ENCODE data around the gene GALNT16. TPM values are rescaled to one million over a fixed set of nuclear protein-coding genes. Genes with fewer than 3 reads are reported as not detected.
"Not testable (repeated sequence)": the region's sequence is repeated elsewhere in the genome, so short reads cannot be mapped to it uniquely, and the experiment has no call there.

Gene GALNT16
- total RNA-seq, 1 donor from 2014 or later = 4.5 TPM

DNA sequence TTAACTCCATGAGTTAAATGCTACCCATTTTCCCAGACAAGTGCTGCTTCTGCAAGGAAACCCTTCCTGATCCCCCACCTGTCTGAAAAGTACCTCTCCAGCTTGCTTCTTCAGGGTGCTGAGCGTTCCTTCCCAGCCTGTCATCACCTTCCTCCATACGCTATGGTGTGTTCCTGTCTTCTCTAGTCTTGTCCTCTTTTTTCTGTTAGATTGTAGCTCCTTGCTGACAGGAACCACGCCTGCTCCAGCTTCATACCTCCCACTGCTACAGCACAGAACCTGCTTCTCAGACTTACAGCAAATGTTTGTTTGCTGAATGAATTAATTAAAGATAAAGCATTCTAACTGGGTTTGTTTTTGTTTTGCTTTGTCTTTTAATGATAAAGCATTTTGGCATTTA, 99.0 kb downstream of the GALNT16 start:
- DNase-seq (ENCODE audit: low read depth) = no peak

GRCh38 chr14:69360438-69361108, 100.6 kb downstream of the GALNT16 start:
- peak; percentile 74 for DNase-seq (ENCODE audit: low read depth)

GRCh38 chr14:69363055-69363454, 103.1 kb downstream of the GALNT16 start:
- DNase-seq (ENCODE audit: low read depth) = peak; percentile 15

- no peak for DNase-seq (ENCODE audit: low read depth)
These were observed 104.0 kb downstream of the GALNT16 start for GRCh38 chr14:69363964-69364363.

GRCh38 chr14:69364378-69364777, 104.4 kb downstream of the GALNT16 start:
- no peak for DNase-seq (ENCODE audit: low read depth)

- DNase-seq (ENCODE audit: low read depth) = no peak
These were observed 106.1 kb downstream of the GALNT16 start for GRCh38 chr14:69366069-69366468.

DNA sequence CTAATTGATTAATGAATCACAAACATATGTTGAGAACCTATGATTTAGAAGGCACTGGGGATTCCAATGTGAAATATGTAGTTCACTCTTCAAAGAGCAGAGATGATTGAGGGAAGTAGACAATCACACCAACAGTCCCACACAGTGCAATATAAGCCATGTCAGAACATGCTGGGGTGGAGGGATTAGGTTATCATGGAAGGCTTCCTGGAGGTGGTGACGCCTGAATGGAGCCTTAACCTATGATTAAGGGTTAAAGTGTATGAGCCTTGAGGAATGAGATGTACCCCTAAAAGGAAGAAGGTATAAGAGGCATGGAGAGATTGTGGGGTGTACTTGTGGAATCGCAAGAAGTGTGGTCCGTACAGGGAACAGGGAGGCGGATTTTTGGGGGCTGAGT, 106.8 kb downstream of the GALNT16 start:
- no peak for DNase-seq (ENCODE audit: low read depth)

GRCh38 chr14:69368381-69368780, 108.4 kb downstream of the GALNT16 start:
- DNase-seq (ENCODE audit: low read depth) = peak; percentile 24

GRCh38 chr14:69370061-69370460, 110.1 kb downstream of the GALNT16 start:
- no peak for DNase-seq (ENCODE audit: low read depth)

GRCh38 chr14:69372146-69372545, 112.2 kb downstream of the GALNT16 start:
- DNase-seq (ENCODE audit: low read depth) = no peak

DNA sequence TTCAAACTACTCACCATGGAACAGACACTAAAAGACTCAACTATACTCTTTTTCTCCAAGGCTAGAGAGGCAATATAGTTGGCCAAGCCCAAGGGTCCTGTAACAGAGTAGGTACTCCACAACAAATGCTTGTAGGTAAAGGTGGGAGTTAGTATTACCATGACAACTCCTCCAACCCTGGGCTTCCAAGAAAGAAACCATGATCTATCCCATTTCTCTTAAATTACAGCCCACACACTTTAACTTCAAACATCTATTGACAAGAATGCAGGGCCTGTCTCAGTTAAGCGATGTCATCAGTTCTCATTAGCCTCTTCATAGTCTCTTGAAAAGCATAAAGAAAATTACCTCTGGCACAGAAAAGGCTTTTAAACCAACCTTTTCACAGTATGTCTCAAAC, 113.1 kb downstream of the GALNT16 start:
- DNase-seq (ENCODE audit: low read depth) = no peak

GRCh38 chr14:69374235-69374634, 114.3 kb downstream of the GALNT16 start:
- DNase-seq (ENCODE audit: low read depth) = no peak

- no peak for DNase-seq (ENCODE audit: low read depth)
These were observed 115.2 kb downstream of the GALNT16 start for GRCh38 chr14:69375182-69375581.

DNA sequence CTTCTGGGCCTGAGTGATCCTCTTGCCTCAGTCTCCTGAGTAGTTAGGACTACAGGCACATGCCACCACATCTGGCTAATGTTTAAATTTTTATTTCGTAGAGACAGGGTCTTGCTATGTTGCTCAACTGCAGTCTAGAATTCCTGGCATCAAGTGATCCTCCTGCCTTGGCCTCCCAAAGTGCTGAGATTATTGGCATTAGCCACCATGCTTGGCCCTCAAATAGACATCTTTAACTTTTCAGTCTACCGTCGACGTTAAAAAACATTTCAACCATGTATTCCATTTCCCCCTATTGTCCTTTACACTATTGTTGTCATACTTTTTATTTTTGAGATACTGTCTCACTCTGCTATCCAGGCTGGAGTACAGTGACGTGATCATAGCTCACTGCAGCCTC, 115.8 kb downstream of the GALNT16 start:
- DNase-seq (ENCODE audit: low read depth) = no peak

- DNase-seq (ENCODE audit: low read depth) = no peak
These were observed 116.5 kb downstream of the GALNT16 start for GRCh38 chr14:69376439-69376838.

GRCh38 chr14:69378274-69378673, 118.3 kb downstream of the GALNT16 start:
- DNase-seq (ENCODE audit: low read depth) = no peak

- DNase-seq (ENCODE audit: low read depth) = no peak
These were observed 127.4 kb downstream of the GALNT16 start for GRCh38 chr14:69387311-69387710.

DNA sequence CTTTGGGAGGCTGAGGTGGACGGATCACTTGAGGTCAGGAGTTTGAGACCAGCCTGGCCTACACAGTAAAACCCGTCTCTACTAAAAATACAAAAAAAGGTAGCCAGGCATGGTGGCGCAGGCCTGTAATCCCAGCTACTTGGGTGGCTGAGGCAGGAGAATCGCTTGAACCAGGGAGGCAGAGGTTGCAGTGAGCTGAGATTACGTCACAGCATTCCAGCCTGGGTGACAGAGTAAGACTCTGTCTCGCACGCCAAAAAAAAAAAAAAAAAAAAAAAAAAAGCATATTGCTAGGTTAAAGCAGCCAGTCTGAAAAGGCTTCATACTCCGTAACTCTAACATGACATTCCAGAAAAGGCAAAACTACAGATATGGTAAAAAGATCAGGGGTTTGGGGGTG, 131.4 kb downstream of the GALNT16 start:
- DNase-seq (ENCODE audit: low read depth) = not testable (repeated sequence)

- no peak for DNase-seq (ENCODE audit: low read depth)
These were observed 132.5 kb downstream of the GALNT16 start for GRCh38 chr14:69392481-69392880.

- no peak for DNase-seq (ENCODE audit: low read depth)
These were observed 136.0 kb downstream of the GALNT16 start for GRCh38 chr14:69395929-69396328.

DNA sequence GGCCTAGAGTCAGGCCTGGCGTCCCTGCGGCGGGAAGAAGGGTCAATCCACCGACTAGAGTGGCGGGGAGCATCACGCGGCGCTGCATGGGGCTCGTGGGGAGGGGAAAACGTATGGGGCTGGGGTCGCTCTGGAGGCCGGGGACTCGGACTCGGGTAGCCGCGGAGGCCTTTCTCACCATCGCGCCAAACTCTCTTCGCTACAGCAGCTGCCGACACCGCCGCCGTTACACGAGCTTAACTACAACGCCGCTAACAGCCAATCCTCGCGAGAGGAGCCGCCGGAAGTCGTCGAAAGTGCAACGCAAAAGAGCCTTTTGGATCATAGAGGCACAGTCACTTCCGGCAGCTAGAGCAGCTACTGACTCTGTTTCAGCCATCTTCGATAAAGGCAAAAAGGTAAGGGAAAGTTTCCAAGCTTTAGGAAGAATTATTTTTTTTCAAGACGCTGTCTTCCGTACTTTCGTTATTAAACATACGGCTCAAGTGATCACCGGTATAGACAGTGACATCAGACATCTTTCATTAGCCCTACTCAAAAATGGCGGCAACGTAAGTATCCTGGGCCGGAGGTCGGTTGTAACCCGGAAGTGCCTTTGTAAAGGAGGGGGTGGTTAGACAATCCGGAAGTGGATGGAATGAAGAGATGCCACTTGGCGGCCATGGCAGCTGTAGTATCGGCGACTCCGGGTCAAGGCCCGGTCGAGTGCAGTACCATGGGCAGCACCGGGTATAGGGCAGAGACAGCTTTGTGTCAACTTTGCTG, 138.3 kb downstream of the GALNT16 start, which contains the start of the genes ERH and SLC39A9:
ERH (minus strand) TSS at position 247 of the 765 bp plus-strand sequence; CDS start at position 181, 66 bp downstream.
SLC39A9 (plus strand) TSS at position 640 of the 765 bp plus-strand sequence. CDS start 678 bp downstream, outside the sequence.
- DNase-seq (ENCODE audit: low read depth) = peak; percentile 99

DNA sequence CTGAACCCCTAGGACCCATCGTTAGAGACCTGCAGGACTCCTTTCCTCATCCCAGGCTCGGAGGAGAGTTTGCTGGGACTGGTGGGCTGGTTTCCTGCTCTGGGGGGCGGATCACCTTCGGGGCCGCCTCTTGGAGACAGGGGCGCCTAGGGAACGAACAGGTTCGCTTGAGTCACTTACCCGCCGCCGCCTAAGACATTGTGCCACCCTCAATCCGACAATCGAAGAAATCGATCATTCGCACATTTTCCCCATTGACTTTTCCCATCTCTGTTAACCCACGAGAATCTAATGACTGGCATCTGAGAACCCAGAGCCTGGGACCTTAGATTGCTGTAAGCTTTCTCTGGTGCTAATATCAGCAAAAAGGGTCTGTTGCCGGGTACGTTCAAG, 138.9 kb downstream of the GALNT16 start:
- no peak for DNase-seq (ENCODE audit: low read depth)

DNA sequence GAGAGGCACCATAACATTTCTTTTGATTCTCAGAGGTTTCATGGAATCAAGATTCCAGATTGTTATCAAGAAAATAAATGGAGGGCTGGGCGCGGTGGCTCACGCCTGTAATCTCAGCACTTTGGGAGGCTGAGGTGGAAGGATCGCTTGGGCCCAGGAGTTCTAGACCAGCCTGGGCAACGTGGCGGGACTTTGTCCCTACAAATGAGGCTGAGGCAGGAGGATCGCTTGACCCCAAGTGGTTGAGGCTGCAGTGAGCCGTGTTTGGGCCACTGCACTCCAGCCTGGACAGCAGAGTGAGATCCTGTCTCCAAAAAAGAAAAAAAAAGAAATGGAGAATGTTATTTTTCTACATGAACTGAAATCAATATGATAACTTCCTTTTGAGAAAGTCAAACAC, 139.8 kb downstream of the GALNT16 start:
- DNase-seq (ENCODE audit: low read depth) = no peak

Data from myocyte (in vitro differentiated cells).